HG03520 (cell line): ENCODE data around the gene MRPL17.

ENCODE experiments used
- ATAC-seq: cut with Tn5 transposase; IDR thresholded peaks from one replicate; pipeline ENCODE4 v1.9.1; 2021; ENCODE audit warnings: mild to moderate bottlenecking, moderate library complexity; ENCODE audit not compliant: unreplicated experiment

MRPL17 gene

GRCh38 chr11:6634534-6634933 lies 48.6 kb downstream of the MRPL17 start:
- ATAC-seq: no peak

GRCh38 chr11:6633422-6634408 lies 49.4 kb downstream of the MRPL17 start:
- ATAC-seq: no peak

- no peak for ATAC-seq
Measured at GRCh38 chr11:6632116-6633073, 50.7 kb downstream of the MRPL17 start.

GRCh38 chr11:6631361-6631890 lies 51.7 kb downstream of the MRPL17 start:
- no peak for ATAC-seq

GRCh38 chr11:6630632-6631291 lies 52.4 kb downstream of the MRPL17 start:
- ATAC-seq: no peak
